Measurements from ENCODE around the gene PLEK.
"Not testable (repeated sequence)": the region's sequence is repeated elsewhere in the genome, so short reads cannot be mapped to it uniquely, and the experiment has no call there.

Gene PLEK

DNA sequence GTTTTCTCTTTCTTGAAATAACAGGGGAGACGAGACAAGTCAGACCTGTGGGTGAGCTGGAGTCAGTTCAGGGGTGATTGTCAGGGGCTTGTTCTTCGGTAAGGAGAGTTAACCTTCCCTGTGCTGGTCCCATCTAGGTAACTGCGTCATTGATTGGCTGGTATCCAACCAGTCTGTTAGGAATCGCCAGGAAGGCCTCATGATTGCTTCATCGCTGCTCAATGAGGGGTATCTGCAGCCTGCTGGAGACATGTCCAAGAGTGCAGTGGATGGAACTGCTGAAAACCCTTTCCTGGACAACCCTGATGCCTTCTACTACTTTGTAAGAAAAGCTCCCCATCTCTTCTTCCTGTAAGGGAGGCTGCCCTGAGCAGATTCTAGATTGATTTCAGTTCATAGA, 21.3 kb downstream of the PLEK start:
- DNase-seq = no peak

GRCh38 chr2:68387408-68388350, 22.6 kb downstream of the PLEK start:
- DNase-seq = no peak

GRCh38 chr2:68388358-68388757, 23.3 kb downstream of the PLEK start:
- no peak for DNase-seq

DNA sequence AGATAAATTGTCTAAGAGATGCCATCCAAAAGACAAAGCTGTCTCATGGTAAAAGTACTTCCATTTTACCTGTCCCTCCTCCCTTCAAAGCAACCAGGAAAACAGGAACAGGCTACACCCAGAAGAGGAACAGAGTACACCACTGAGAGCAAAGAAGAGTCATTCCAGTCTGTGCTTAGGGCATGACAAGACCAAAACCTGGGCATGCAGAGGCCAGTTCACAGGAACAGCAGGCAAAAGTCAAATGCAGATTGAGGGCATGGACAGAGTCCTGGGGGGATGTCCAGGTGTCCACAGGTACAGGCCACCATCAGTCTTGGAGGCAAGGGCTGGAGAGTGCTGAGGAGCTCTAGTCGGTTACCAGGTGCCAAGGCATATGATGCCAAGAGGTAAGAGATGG, 23.7 kb downstream of the PLEK start:
- DNase-seq = no peak

DNA sequence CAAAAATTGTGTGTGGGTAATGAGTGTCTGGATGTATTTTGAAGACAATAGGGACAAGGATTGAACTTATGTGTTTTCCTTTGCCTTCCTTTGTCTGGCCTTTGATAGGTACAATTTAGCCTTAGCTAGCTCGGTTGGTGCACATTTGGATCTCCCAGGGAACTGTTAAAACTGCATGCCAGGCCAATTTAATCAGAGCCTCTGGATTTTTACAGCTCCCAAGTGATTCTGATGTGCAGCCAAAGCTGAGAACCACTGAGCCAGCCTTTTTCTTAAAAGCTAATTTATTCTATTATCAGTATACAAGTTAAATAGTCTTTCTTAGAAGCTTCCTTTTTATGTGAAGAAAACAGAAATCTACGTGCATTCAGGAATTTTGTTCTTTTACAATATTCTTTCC, 25.0 kb downstream of the PLEK start:
- DNase-seq = no peak

GRCh38 chr2:68390586-68390985, 25.5 kb downstream of the PLEK start:
- DNase-seq = no peak

DNA sequence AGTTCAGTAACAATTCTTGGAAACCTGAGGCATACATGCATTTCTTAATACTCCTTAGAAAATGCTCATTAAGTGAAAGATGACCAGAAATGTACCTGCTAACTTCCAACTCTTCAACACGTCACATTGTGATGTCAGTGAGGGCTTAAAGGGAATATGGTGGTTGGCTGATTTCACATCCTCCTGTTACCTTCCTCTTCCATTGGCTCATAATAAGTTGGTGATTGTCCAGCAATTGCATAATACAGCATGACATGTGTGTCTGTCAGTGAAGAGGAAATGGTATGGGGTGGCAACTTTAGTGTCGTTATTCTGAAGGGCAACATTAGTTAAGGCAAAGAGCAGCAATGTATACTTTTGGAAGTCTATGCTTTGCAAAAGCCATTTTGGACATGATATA, 26.0 kb downstream of the PLEK start:
- no peak for DNase-seq

GRCh38 chr2:68391869-68392268, 26.8 kb downstream of the PLEK start:
- DNase-seq = no peak

DNA sequence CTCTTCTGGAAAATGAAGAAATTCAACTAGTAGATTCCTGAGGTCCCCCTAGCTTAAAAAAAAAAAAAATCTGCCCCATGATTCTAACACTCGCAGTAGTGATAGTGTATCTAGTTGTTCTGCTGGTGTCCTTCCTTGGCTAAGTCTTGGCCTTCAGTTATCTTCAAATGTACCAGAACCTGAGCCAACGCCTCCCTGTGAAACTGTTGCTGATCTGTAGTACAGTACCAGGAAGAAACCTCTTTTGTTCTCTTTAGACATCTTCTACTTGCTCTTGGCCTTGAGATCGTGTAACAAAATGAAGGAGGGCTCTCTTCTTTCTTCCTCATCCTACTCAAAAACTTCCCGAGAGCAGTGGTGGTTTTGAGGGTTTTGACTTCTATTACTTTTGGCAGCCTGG, 31.0 kb downstream of the PLEK start:
- no peak for DNase-seq

- not testable (repeated sequence) for DNase-seq
Observed at GRCh38 chr2:68397704-68398263, 32.7 kb downstream of the PLEK start.

DNA sequence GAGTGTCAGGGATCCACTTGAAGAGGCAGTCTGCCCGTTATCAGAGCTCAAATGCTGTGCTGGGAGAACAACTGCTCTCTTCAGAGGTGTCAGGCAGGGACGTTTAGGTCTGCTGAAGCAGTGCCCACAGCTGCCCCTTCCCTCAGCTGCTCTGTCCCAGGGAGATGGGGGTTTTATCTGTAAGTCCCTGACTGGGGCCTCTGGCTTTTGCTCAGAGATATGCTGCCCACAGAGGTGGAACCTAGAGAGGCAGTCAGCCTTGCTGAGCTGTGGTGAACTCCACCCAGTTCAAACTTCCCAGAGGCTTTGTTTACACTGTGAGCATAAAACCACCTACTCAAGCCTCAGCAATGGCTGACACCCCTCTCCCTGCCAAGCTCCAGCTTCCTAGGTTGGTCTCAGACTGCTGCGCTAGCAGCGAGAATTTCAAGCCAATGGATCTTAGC, 38.1 kb downstream of the PLEK start:
- no peak for DNase-seq

- DNase-seq = no peak
Observed at GRCh38 chr2:68404164-68404563, 39.1 kb downstream of the PLEK start.

DNA sequence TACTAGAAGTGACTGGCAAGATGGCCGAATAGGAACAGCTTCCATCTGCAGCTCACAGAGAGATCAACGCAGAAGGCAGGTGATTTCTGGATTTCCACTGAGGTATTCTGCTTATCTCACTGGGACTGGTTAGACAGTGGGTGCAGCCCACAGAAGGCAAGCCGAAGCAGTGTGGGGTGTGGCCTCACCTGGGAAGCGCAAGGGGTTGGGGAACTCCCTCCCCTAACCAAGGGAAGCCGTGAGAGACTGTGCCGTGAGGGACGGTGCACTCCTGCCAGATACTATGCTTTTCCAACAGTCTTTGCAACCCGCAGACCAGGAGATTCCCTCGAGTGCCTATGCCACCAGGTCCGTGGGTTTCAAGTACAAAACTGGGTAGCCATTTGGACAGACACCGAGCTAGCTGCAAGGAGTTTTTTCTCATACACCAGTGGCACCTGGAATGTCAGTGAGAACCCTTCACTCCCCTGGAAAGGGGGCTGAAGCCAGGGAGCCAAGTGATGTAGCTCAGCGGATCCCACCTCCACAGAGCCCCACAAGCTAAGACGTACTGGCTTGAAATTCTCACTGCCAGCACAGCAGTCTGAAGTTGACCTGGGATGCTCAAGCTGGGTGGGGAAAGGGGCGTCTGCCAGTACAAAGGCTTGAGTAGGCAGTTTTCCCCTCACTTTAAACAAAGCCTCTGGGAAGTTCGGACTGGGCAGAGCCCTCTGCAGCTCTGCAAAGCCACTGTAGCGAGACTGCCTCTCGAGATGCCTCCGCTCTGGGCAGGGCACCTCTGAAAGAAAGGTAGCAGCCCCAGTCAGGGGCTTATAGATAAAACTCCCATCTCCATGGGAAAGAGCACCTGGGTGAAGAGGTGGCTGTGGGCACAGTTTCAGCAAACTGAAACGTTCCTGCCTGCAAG, 40.1 kb downstream of the PLEK start:
- DNase-seq = no peak

DNA sequence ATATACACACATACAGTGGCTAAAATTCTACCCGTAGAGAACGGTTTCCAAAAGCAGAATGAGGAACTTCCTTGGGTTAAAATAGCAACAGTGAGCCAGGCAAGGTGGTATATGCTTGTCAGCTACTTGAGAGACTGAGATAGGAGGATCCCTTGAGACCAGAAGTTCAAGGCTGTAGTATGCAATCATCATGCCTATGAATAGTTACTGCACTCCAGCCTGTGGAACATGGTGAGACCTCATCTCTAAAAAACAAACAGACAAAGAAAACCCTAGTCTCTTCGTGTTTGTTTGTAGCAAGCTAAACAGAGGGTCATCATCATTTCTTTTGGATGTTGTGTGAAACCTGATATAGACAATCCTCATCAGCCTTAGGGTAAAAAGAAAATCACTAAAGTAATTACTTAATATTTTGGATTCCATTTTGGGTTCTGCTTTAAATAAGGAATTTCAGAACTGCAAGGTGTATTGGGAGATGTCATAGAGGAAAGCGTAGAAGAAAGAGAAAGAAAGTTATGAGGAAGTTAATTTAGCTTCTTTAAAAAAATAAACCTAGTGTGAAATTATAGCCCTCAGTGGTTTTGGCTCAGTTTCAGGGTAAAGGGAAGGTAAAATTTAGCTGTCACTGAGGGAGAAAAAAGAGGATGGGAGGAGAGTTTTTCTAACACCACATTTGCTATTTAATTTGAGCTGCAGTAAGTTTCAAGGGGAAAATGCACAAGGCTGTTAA, 46.5 kb downstream of the PLEK start:
- no peak for DNase-seq

GRCh38 chr2:68412127-68412819, 47.2 kb downstream of the PLEK start:
- DNase-seq = no peak

DNA sequence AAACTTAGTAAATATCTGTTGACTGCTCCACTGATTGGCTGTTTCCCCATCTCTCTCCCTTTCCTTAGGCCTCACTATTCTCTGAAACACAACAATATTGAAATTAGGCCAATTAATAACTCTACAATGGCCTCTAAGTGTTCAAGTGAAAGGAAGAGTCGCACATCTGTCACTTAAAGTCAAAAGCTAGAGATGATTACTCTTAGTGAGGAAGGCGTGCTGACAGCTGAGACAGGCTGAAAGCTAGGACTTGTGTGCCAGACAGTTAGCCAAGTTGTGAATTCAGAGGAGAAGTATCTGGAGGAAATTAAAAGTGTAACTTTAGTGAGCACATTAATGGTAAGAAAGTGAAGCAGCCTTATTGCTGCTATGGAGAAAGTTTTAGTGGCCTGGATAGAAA, 48.4 kb downstream of the PLEK start:
- no peak for DNase-seq

- no peak for DNase-seq
Observed at GRCh38 chr2:68414452-68414851, 49.4 kb downstream of the PLEK start.

- DNase-seq = no peak
Observed at GRCh38 chr2:68414876-68415275, 49.8 kb downstream of the PLEK start.

DNA sequence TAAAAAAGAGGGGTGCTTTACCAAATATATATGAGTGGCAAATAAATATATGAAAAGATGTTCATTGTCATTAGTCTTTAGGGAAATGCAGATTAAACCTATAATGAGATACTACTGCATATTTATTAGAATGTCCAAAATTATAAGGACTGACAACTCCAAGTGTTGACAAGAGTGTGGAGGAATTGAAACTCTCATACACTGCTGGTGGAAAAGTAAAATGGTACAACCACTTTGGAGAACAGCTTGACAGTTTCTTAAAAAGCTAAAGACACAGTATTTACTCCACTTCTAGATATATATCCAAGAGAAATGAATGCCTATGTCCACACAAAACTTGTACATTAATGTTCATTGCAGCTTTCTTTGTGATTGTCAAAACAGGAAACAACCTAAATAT, 50.4 kb downstream of the PLEK start:
- no peak for DNase-seq

GRCh38 chr2:68416081-68416675, 51.1 kb downstream of the PLEK start:
- DNase-seq = no peak

DNA sequence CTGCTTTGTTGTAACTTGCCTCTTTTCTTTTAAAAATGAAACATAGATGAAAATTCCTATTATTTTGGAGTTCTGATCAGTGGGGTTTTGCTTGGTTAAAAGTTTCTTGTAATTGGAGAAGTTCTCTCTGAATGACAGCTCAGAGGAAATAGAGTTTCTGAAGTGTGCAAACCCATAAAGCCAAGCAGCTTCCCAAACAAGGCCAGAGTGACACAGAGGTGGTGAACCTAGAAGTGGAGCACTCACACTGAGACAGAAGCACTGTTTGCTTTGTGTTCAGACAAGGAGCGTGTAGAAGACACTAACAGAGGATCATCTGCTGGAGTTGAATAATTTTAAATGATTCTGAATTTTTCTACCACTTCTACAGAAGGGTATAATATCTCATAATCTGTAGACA, 52.8 kb downstream of the PLEK start:
- DNase-seq = no peak

- DNase-seq = no peak
Observed at GRCh38 chr2:68418419-68418818, 53.3 kb downstream of the PLEK start.
